HepG2 (cell line): ENCODE data around the gene PLEKHN1. TPM values are rescaled to one million over a fixed set of nuclear protein-coding genes. Genes with fewer than 3 reads are reported as not detected.

ENCODE experiments used
- BRD4 ChIP-seq: sonication (generic); formaldehyde crosslinking; IDR thresholded peaks from 2 replicates; pipeline ENCODE4 v1.4.0; 2020; ENCODE audit warnings: missing genetic modification reagents
- CBX1 ChIP-seq: IDR thresholded peaks from one replicate; pipeline ENCODE4 v1.6.1; 2016; ENCODE audit warnings: antibody characterized with exemption, low read depth
- FOXJ3 ChIP-seq: sonication (generic); formaldehyde crosslinking; IDR thresholded peaks from 2 replicates; pipeline ENCODE4 v1.4.0; 2020; ENCODE audit warnings: missing genetic modification reagents, mild to moderate bottlenecking, borderline replicate concordance
- FOXO1 ChIP-seq: sonication (generic); formaldehyde crosslinking; IDR thresholded peaks from 2 replicates; pipeline ENCODE4 v1.4.0; 2020; ENCODE audit warnings: missing genetic modification reagents
- HNRNPL ChIP-seq: fragments of 200-400 bp; formaldehyde crosslinking; IDR thresholded peaks from 2 replicates; pipeline ENCODE4 v1.6.1; 2017; ENCODE audit warnings: mild to moderate bottlenecking, low read depth, low read length
- JARID2 ChIP-seq: sonication (generic); formaldehyde crosslinking; IDR thresholded peaks from 2 replicates; pipeline ENCODE4 v1.8.1; 2023; ENCODE audit warnings: missing genetic modification reagents, inconsistent platforms; ENCODE audit not compliant: insufficient replicate concordance
- KDM5B ChIP-seq: sonication (generic); formaldehyde crosslinking; IDR thresholded peaks from 2 replicates; pipeline ENCODE4 v1.4.0; 2020; ENCODE audit warnings: missing genetic modification reagents, mild to moderate bottlenecking, borderline replicate concordance
- NCOR1 ChIP-seq: fragments of 200-600 bp; sonication (generic); IDR thresholded peaks from 2 replicates; pipeline ENCODE4 v1.7.0; 2017; ENCODE audit warnings: antibody characterized with exemption, low read length, borderline replicate concordance
- PHF5A ChIP-seq: IDR thresholded peaks from one replicate; pipeline ENCODE4 v1.6.1; 2018; ENCODE audit warnings: low read depth, missing genetic modification reagents; ENCODE audit not compliant: unreplicated experiment
- RORA ChIP-seq: sonication (generic); formaldehyde crosslinking; IDR thresholded peaks from 2 replicates; pipeline ENCODE4 v1.5.0; 2020; ENCODE audit warnings: mild to moderate bottlenecking, missing genetic modification reagents, moderate library complexity
- TBL1XR1 ChIP-seq: fragments of 150-350 bp; IDR thresholded peaks from 2 replicates; pipeline ENCODE4 v1.6.1; 2014; ENCODE audit warnings: borderline replicate concordance, low read length; ENCODE audit not compliant: partially characterized antibody
- YEATS2 ChIP-seq: sonication (generic); formaldehyde crosslinking; IDR thresholded peaks from 2 replicates; pipeline ENCODE4 v1.4.0; 2020; ENCODE audit warnings: missing genetic modification reagents, borderline replicate concordance
- ZNF660 ChIP-seq: sonication (generic); formaldehyde crosslinking; IDR thresholded peaks from 2 replicates; pipeline ENCODE4 v1.5.1; 2020; ENCODE audit warnings: mild to moderate bottlenecking, low read depth, missing genetic modification reagents, borderline replicate concordance
- polyA plus RNA-seq, 8 experiments: library from polyadenylated mRNA; depleted of rRNA in 3 of 8; stranded (reverse) in 7 of 8; unstranded in 1 of 8; fragments of >200 nt; fragmentation: Illumina TruSeq in 4 of 8; extraction: Trizol in 4 of 8; gene quantifications; 2 replicates each; pipeline versions ENCODE4 v1.2.1 to v1.2.3, GENCODE V29; 2011 to 2016; ENCODE audit warnings: low read depth in 4 of 8, missing spikeins in 1 of 8, mixed read lengths in 1 of 8; ENCODE audit not compliant: insufficient read depth in 1 of 8
- total RNA-seq, 5 experiments: library from RNA; depleted of rRNA; stranded (reverse); fragments of >200 nt; fragmentation: Illumina TruSeq; extraction: Trizol; gene quantifications; 2 replicates each; pipeline ENCODE4 v1.2.3, GENCODE V29; 2016; ENCODE audit warnings: low read depth in 1 of 5
- TF ChIP-seq, protein P1 (sequence below): IDR thresholded peaks from 2 replicates; pipeline ENCODE4 v1.6.1; 2016; ENCODE audit warnings: low read depth
- TF ChIP-seq, protein P2 (sequence below): sonication (generic); formaldehyde crosslinking; IDR thresholded peaks from 2 replicates; pipeline ENCODE4 v1.4.0; 2020; ENCODE audit warnings: mild to moderate bottlenecking, missing genetic modification reagents
- TF ChIP-seq, protein P3 (sequence below): sonication (generic); formaldehyde crosslinking; IDR thresholded peaks from 2 replicates; pipeline ENCODE4 v1.5.1; 2020; ENCODE audit warnings: mild to moderate bottlenecking, missing genetic modification reagents, moderate library complexity
- TF ChIP-seq, protein P4 (sequence below): sonication (generic); formaldehyde crosslinking; IDR thresholded peaks from 2 replicates; pipeline ENCODE4 v1.5.1; 2020; ENCODE audit warnings: missing genetic modification reagents, mild to moderate bottlenecking, borderline replicate concordance
- TF ChIP-seq, protein P5 (sequence below): sonication (generic); formaldehyde crosslinking; IDR thresholded peaks from 2 replicates; pipeline ENCODE4 v1.5.0; 2020; ENCODE audit warnings: missing genetic modification reagents, mild to moderate bottlenecking, borderline replicate concordance
- TF ChIP-seq, protein P6 (sequence below): IDR thresholded peaks from 2 replicates; pipeline ENCODE4 v1.6.1; 2016; ENCODE audit warnings: mild to moderate bottlenecking, missing biosample characterization, missing genetic modification reagents

Gene PLEKHN1
- total and polyA plus RNA-seq, 2 of the 13 experiments (the other 11 are each of a cell fraction or from before 2014, with no cell fraction given) = 0.42 to 0.58 TPM

DNA sequence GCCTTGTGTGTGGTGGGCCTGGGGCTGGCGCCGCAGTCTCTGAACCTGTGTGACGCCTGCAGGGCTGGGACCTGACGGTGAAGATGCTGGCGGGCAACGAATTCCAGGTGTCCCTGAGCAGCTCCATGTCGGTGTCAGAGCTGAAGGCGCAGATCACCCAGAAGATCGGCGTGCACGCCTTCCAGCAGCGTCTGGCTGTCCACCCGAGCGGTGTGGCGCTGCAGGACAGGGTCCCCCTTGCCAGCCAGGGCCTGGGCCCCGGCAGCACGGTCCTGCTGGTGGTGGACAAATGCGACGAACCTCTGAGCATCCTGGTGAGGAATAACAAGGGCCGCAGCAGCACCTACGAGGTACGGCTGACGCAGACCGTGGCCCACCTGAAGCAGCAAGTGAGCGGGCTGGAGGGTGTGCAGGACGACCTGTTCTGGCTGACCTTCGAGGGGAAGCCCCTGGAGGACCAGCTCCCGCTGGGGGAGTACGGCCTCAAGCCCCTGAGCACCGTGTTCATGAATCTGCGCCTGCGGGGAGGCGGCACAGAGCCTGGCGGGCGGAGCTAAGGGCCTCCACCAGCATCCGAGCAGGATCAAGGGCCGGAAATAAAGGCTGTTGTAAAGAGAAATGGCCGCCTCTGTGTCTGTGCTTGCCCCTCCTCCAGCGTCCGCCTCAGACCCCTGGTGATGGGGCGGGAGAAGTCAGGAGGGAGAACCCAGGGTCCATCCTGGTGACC, 47.8 kb downstream of the PLEKHN1 start (continued):
- TF ChIP-seq, protein P1, sequence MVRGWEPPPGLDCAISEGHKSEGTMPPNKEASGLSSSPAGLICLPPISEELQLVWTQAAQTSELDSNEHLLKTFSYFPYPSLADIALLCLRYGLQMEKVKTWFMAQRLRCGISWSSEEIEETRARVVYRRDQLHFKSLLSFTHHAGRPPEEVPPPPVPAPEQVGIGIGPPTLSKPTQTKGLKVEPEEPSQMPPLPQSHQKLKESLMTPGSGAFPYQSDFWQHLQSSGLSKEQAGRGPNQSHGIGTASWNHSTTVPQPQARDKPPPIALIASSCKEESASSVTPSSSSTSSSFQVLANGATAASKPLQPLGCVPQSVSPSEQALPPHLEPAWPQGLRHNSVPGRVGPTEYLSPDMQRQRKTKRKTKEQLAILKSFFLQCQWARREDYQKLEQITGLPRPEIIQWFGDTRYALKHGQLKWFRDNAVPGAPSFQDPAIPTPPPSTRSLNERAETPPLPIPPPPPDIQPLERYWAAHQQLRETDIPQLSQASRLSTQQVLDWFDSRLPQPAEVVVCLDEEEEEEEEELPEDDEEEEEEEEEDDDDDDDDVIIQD = no peak
- TF ChIP-seq, protein P2, sequence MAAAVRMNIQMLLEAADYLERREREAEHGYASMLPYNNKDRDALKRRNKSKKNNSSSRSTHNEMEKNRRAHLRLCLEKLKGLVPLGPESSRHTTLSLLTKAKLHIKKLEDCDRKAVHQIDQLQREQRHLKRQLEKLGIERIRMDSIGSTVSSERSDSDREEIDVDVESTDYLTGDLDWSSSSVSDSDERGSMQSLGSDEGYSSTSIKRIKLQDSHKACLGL (CRISPR knock-in tag) = 0 out of 2 replicates have a peak, but pooled peaks have one; percentile 3
- TF ChIP-seq, protein P3, sequence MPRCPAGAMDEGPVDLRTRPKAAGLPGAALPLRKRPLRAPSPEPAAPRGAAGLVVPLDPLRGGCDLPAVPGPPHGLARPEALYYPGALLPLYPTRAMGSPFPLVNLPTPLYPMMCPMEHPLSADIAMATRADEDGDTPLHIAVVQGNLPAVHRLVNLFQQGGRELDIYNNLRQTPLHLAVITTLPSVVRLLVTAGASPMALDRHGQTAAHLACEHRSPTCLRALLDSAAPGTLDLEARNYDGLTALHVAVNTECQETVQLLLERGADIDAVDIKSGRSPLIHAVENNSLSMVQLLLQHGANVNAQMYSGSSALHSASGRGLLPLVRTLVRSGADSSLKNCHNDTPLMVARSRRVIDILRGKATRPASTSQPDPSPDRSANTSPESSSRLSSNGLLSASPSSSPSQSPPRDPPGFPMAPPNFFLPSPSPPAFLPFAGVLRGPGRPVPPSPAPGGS = 0 out of 2 replicates have a peak, but pooled peaks have one; percentile 47
- TF ChIP-seq FOXJ3 = no peak
- no peak for TF ChIP-seq PHF5A (CRISPR knock-in tag)
- no peak for TF ChIP-seq TBL1XR1
- no peak for TF ChIP-seq ZNF660
- TF ChIP-seq RORA (CRISPR knock-in tag) = no peak
- TF ChIP-seq, protein P4, sequence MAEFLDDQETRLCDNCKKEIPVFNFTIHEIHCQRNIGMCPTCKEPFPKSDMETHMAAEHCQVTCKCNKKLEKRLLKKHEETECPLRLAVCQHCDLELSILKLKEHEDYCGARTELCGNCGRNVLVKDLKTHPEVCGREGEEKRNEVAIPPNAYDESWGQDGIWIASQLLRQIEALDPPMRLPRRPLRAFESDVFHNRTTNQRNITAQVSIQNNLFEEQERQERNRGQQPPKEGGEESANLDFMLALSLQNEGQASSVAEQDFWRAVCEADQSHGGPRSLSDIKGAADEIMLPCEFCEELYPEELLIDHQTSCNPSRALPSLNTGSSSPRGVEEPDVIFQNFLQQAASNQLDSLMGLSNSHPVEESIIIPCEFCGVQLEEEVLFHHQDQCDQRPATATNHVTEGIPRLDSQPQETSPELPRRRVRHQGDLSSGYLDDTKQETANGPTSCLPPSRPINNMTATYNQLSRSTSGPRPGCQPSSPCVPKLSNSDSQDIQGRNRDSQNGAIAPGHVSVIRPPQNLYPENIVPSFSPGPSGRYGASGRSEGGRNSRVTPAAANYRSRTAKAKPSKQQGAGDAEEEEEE (CRISPR knock-in tag) = no peak
- TF ChIP-seq, protein P5, sequence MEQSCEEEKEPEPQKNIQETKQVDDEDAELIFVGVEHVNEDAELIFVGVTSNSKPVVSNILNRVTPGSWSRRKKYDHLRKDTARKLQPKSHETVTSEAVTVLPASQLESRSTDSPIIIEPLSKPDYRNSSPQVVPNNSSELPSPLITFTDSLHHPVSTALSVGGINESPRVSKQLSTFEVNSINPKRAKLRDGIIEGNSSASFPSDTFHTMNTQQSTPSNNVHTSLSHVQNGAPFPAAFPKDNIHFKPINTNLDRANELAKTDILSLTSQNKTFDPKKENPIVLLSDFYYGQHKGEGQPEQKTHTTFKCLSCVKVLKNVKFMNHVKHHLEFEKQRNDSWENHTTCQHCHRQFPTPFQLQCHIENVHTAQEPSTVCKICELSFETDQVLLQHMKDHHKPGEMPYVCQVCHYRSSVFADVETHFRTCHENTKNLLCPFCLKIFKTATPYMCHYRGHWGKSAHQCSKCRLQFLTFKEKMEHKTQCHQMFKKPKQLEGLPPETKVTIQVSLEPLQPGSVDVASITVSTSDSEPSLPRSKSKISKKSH (CRISPR knock-in tag) = 0 out of 2 replicates have a peak, but pooled peaks have one; percentile 17
- TF ChIP-seq BRD4 (CRISPR knock-in tag) = no peak
- TF ChIP-seq, protein P6, sequence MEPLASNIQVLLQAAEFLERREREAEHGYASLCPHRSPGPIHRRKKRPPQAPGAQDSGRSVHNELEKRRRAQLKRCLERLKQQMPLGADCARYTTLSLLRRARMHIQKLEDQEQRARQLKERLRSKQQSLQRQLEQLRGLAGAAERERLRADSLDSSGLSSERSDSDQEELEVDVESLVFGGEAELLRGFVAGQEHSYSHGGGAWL = no peak
- no peak for TF ChIP-seq CBX1
- TF ChIP-seq NCOR1 = no peak
- no peak for TF ChIP-seq HNRNPL
- TF ChIP-seq JARID2 = no peak
- TF ChIP-seq YEATS2 (CRISPR knock-in tag) = no peak
- TF ChIP-seq KDM5B (CRISPR knock-in tag) = 0 out of 2 replicates have a peak, but pooled peaks have one; percentile 5
- no peak for TF ChIP-seq FOXO1 (CRISPR knock-in tag)
